ENCODE results near the gene ITGB2.

ITGB2 gene

DNA sequence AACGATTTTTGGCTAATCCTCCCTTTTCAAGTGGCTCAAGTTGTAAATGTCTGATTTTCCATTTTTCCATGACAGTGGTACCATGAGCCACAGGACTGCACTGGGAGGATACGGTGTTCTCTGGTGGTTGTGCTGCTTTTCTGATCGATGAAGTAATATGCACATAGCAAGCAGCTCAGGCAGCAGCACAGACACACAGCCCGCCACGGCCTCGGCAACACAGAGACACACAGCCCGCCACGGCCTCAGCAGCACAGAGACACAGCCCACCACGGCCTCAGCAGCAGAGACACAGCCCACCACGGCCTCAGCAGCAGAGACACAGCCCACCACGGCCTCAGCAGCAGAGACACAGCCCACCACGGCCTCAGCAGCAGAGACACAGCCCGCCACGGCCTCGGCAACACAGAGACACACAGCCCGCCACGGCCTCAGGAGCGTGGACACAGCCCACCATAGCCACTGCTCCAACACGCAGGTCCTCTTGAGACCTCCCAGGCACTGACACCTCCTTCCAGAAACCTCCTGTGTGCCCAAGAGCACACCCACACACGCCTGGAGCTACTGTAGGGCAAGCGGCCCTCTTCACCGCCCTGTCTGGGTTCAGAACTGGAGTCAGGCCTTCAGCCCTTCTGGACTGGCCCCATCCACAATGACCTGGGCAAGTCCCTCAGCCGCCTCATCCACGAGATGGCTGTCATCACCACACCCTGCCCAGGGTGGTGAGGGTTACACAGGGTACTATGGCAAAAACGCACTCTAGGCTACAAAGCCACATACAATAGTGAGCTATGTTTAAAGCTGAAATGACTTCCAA is 57.6 kb downstream of the ITGB2 start:
- DNase-seq, result no peak

GRCh38 chr21:44858791-44859190 is 61.9 kb downstream of the ITGB2 start:
- DNase-seq, result no peak

- DNase-seq, result no peak
These were observed 62.4 kb downstream of the ITGB2 start for GRCh38 chr21:44858291-44858690.

DNA sequence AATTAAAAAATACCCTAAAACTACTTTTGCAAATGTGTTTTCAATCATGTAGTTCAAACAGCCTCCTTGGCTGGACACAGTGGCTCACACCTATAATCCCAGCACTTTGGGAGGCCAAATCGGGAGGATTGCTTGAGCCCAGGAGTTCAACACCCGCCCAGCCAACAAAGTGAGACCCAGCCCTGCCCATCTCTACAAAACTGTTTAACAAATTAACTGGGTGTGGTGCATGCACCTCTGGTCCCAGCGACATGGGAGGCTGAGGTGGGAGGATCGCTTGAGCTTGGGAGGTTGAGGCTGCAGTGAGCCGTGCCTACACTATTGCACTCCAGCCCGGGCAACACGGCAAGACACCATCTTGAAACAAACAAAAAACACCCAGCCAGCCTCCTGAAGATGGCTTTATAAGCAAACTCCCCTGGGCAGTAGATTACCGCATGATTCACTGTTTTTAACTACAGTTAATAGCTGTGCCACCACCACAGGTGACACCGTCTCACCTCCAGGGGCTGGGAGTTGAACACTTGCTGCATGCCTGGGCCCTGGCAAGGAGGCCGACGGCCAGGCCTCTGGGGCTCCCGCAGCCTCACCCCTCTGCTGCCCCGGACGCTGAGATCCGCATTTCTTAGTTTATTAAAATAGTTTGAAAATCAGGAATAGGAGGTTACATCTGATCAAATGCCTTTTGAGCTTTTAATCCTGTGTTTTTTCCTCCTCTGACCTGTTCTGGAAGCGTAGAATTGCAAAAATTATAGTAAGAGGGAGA is 63.4 kb downstream of the ITGB2 start:
- no peak for DNase-seq

DNA sequence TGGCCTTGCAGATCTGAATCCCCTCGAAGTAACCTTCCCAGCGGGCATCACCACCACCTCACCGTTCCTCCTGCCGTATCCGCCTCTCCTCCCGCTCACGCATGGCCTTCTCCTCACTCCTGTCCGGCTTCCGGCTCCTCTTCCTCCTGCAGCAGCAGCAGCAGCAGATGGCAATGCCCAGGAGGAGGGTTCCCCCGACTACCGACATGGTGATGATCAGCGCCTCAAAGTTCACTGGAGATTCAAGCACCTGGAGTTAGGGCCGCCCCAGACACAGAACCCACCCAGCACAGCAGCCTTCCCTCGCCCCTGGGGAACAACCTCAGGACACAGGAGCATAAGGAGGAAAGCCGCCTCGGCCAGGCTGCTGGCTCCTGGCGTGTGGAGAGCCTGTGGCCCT is 64.6 kb downstream of the ITGB2 start:
- no peak for DNase-seq

DNA sequence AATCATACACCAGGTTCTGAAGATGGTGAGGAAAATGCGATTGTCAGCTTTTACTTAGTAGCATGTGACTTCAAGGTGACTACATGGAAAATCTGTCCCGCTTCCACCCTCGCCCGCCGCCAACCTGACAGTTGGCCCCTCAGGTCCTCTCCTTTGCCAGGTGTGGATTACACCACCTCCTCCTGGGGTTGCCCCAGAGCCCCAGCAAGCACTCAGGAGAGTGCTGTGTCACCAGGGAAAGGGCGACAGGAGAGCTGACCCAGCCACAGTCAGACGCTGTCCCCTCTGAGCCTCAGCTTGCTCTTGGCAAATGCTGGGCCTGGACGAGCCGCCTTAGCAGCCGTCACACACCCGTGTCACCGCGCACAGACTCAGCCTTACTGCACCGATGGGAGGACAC is 65.1 kb downstream of the ITGB2 start:
- no peak for DNase-seq

DNA sequence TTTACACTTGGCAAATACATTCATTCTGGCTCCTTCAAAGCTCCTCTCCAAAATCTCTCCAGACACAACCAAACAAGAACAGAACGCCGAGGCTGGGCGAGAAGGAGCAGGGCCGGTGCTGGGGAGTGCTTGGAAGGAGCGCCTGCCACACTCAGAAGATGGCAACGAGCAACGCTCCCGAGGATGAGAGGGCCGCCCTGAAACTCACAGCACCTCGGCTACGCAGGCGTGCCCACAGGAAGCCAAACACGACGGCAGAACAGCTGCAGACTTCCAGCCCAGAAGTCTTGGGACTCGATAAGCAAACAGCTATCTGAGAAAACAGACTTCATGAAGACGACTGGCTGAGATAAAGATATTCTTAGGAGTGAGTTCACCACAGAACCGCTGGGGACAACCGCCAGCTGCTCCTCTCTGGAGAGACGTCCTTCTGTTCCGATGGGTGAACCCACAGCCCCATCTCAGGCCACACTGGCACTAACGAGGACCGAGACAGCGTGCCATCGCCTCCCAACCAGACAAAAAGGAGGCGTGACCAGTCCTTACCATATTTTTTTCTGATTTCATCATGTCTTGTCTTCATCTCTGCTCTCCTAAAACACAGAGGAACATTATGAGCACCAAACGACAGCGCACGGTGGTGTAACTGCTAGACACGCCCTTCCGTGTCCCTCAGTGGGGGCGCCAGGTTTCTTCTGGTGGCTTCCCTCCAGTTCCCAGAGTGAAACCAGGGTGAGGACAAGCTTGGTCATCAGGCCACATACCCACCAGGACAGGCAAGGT is 65.8 kb downstream of the ITGB2 start:
- DNase-seq, result no peak

DNA sequence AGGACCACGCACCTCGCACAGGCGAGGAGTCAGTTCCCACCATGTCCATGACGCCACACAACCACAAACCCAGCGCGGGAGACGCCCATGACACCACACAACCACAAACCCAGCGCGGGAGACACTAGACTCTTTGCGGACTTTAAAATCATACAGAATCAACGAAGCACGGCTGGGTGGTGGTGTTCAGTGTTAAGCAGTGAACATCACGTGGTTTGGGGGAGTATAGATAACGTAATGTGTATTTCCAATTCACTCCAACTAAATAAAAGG is 66.4 kb downstream of the ITGB2 start:
- DNase-seq, result no peak

- no peak for DNase-seq
These were observed 66.9 kb downstream of the ITGB2 start for GRCh38 chr21:44853601-44854390.

DNA sequence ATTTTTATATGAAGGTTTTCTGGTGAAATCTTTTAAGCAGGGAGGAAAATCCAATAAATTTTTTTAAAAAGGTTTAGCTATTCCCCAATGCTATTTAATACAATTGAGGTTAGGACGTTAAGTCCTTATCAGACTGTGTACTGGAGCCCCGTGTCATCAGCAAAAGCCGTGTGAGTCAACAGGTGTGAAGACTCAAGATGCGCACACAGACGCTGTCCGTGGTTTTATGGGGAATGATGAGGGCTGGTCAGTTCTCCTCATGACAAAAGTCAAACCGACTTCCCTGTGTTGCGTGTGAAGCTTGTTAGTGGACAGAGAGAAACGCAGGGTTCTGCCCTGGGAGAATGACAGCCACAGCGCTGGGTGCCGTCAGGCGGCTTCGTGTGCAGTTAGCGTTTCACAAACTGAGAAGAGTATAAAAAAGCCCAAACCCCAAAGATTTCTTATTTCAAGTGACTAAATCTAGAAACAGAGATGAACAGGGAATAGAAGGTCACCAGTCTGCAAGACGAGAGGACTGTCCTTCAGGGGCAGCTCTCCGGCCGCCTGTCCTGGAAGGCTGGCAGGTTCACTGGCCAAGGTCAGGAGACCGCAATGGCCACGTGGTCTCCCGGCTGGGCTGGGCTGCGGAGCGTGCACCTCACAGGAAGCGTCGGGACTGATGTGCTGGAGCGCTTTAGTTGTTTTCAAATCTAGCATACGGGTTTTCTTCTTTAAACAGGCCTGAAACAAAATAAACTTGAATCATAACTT is 69.6 kb downstream of the ITGB2 start:
- DNase-seq, result no peak

DNA sequence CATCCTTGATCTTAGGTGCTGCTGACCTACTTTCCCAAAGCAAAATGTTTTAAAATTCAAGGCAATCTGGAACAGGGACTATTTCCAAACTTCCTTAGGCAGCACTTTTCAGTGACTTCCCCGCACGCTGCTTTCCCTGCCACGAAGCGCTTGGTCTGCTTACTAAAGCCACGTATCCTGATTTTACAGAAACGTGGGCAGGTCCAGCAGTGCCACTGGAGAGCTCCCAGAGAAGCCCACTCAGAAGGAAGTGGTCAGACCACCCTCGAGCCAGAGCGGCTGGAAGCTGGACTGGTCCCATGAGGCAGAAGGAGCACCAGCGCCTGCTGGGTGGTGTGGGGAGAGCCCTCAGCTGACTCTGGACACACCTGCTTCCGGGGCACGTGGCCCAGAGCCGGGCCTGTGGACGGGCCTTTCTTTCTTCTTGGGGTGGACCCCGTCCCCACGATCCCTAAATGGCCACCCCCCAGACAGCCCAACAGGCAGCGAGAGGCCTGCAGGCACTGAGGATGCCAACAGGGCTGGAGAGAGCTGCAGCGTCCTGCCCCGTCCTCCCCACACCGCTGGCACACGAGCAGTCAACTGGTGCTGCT is 70.4 kb downstream of the ITGB2 start:
- DNase-seq, result no peak

DNA sequence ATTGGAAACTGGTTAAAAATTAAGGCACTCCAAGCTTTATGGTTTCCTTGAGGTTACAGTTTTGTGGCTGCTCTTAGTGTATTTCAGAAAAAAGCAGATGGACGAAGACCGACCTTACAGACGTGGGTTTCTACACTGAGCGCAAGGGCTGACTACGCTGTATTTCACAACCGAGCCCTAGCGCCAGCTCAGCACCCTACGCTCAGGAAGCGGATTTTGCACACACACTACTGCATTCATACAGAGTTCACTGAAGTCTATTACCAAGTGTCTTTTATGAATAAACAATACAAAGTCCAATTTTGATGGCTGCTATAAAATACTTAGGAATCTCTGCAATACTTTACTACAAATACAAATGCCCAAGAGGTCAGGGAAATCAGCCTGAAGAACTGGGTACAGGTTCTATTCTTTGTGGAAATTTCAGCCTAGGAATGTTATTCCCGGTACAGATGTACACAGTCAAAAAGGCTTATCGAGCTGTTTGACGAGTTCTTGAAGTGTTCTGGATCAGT is 71.0 kb downstream of the ITGB2 start:
- DNase-seq, result no peak

DNA sequence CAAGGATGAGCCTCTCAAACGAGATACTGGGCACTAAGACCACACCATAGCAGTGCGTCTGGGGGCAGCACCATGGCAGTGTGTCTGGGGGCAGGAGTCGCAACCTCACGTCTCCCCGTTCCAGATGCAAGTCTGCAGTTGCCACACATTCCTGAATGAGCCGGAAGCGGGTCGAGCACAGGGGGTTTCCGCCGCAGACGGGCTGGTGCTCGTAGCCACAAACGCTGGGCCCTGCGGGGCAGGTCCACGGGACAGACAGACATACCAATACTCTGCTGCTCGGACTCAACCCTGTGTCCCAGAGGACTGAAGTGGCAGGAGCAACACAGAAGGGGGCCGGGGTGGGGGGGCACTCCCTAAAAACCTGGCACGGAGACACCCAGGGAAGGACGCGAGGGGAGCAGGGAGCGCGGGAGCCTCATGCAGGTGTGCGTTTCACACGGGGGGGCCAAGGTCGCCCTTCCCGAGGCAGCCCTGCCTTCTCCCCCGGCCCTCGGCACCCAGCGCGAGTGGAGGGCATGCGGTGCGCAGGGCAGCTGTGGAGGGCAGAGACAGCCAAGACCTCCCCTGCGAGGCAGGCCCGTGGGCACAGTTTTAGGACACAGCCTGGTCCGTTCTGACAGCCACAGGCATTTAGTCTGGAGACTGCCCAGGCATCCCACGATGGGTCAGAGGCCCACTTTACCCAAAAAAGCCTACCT is 71.7 kb downstream of the ITGB2 start:
- DNase-seq, result no peak

DNA sequence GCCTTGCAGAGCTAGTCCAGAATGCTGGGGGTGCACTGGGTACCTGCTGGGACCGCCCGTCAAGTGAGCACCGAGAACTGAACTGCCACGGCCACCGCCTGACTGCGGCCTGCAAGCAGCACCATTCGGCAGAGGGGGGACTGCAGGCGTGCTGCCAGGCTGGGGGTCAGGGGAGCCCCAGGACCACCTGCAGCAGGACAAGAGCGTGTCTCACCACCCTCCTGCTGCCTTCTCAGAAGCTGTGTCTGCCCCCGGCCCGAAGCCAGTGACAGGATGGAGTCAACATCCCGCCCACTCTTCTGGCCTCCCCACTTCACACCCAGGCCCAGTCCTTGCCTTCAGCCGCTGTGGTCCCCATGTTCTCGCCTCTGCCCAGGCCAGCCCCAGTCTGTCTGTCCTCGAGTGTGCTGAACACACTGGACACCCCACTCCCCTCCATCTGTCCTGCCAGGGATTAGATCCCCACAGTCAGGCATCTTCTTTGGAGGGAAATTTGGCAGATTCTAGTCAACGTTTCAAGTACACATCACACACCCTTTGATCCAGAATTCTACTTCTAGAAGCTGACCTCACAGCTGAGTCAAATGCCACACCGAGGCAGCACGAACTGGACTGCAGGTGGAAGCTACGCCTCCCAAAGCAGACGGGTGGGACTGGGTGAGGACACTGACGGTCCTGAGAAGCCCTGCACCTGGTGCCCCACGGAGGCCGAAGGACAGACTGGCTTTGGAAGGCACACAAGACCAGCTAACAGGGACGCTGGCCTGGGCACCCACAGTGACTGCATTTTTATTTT is 73.2 kb downstream of the ITGB2 start:
- DNase-seq, result no peak

DNA sequence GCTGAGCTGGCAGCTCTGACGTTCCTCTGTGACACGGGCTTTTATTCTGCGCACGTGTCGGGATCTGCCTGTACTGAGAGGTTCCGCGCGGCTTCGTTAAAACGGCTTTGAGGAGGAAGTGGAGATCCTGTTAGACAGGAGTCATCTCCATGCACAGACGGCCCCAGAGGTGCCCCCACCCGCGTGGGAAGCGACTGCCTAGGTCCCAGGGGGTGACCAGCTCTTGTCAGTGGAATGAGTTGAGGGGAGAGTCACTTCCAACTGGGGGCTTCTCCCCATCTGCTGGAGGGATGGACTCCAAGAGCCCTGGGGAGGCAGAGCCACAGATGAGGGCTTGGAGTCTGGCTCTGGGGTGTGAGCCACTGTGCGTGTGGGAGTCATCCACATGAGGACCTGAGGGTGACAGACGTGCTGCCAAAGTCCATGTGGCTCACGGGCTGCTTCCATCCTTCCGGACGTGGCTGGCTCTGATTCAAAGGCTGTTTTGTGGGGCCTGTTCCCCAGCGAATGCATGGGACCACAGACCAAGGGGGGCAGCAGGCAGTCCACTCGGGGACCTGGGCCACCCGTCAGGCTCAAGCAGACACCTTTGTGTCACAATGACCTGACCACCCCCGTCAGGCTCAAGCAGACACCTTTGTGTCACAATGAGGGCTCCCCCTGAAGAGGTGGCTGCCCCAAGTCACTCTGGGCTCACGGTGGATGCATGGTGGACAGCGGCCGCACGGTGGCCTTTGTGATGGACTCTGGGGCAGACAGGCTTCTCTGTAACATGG is 74.0 kb downstream of the ITGB2 start:
- DNase-seq, result peak; percentile 19

DNA sequence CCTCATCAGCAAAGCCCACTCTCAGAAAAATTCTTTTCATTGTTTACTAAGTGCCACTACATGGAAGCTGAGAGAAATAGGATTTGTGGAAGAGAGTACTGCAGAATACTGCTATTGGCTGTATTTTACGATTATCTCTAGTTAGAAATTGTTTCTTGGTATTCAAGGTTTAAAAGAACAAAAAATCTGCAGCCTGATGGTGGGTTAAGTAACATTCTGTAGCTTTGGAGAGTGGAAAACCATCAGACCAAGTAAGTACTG is 74.5 kb downstream of the ITGB2 start:
- no peak for DNase-seq

GRCh38 chr21:44845418-44846223 is 75.1 kb downstream of the ITGB2 start:
- DNase-seq, result no peak

DNA sequence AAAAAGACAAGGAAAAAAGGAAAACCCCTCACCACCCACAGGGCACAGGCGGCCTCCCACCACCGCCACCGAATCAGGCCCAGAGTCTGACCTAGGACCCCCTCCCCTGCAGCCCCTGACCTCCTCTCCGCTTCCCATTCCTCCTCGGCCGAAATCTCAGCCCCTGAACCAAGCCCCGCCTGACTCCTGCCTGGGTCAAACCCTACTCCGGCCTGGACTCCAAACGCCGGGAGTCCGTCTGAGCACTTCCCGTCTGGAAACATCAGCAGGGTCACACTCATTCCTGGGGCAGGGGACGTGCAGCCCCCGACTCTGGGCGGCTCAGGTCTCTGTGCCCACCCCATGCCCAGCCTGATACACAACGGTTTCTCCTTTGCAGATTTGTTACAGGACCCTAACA is 76.4 kb downstream of the ITGB2 start:
- DNase-seq, result no peak
